Activated T-helper 17 cell treated with anti-CD3 and anti-CD28 coated beads, Interleukin-2, amount 50 U/mL, for 72 hours (primary cell): ENCODE results near the gene PID1. TPM values are rescaled to one million over a fixed set of nuclear protein-coding genes. Genes with fewer than 3 reads are reported as not detected.
"Not testable (repeated sequence)": the region's sequence is repeated elsewhere in the genome, so short reads cannot be mapped to it uniquely, and the experiment has no call there.

Source experiments
- ATAC-seq: fragments of 150-1000 bp; cut with Tn5 transposase; replicated peaks from 2 replicates; pipeline ENCODE4 v1.10.0; 2021; ENCODE audit warnings: mild to moderate bottlenecking, moderate library complexity
- H3K27ac Mint-ChIP-seq: one replicate; pipeline ENCODE4 v1.8.0; 2022; ENCODE audit warnings: mixed read lengths
- H3K27me3 Mint-ChIP-seq: one replicate; pipeline ENCODE4 v1.8.0; 2022; ENCODE audit warnings: mixed read lengths
- H3K36me3 Mint-ChIP-seq: one replicate; pipeline ENCODE4 v1.8.0; 2022; ENCODE audit warnings: low read depth, mild to moderate bottlenecking, mixed read lengths
- H3K4me1 Mint-ChIP-seq: one replicate; pipeline ENCODE4 v1.8.0; 2022; ENCODE audit warnings: mixed read lengths
- H3K4me3 Mint-ChIP-seq: one replicate; pipeline ENCODE4 v1.8.0; 2022; ENCODE audit warnings: mild to moderate bottlenecking, mixed read lengths
- H3K9me3 Mint-ChIP-seq: one replicate; pipeline ENCODE4 v1.8.0; 2022; ENCODE audit warnings: mixed read lengths
- total RNA-seq, 2 donors: library from RNA; stranded (reverse); gene quantifications; one replicate each; pipeline ENCODE4 v1.2.3, GENCODE V29; 2022

PID1 gene
- total RNA-seq, 2 donors from 2014 or later: not detected

- H3K36me3 Mint-ChIP-seq: no peaks in the 10 kb centered on the region
- ATAC-seq: no peak
- no peaks in the 10 kb centered on the region for H3K4me1 Mint-ChIP-seq
- no peaks in the 10 kb centered on the region for H3K27me3 Mint-ChIP-seq
- H3K4me3 Mint-ChIP-seq: no peak overlapping the region
- peaks cover 14% of the 10 kb centered on the region for H3K9me3 Mint-ChIP-seq
- H3K27ac Mint-ChIP-seq: no peak overlapping the region
Measured at GRCh38 chr2:229218329-229218921, 52.7 kb downstream of the PID1 start.

GRCh38 chr2:229212241-229212640 lies 58.8 kb downstream of the PID1 start:
- no peak overlapping the region for H3K27ac Mint-ChIP-seq
- H3K4me1 Mint-ChIP-seq: no peaks in the 10 kb centered on the region
- H3K36me3 Mint-ChIP-seq: no peaks in the 10 kb centered on the region
- no peaks in the 10 kb centered on the region for H3K27me3 Mint-ChIP-seq
- peaks cover 9% of the 10 kb centered on the region for H3K9me3 Mint-ChIP-seq
- ATAC-seq: no peak
- H3K4me3 Mint-ChIP-seq: no peak overlapping the region

DNA sequence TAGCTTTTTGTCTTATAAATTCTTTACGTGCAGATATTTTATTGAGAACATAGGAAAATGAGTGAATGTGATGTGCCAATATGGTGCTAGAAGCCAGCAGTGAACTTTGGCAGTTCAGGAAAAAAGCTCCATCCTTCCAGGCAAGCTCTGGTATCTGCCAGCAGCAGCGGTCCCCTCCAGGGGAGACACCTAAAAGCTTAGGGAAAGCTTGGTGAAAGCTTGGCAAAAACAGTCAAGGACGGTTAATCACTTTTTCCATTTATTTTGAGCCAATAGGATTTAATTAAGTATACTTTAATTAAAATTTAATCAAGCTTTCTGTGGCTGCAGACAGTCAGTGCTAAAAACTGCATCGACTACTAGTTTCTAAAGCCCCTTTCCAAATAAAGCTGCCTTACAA lies 60.4 kb downstream of the PID1 start:
- no peak for ATAC-seq

DNA sequence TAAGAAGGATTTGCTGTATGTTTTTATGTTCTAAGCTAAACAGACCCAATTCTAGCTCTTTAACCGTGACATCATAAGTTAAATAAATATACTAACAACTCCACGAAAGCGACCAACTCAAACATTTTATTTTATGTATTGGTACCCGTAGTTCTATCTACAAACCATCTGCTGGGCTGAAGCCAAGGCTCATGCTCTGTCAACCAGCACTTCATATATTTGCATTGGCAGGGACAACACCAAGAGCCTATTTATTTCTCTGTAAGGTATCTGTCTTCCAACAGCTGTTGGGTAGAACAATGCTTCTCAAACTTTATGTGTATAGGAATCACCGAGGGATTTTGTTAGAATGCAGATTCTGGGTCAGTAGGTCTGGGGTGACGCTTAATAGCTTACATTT lies 64.5 kb downstream of the PID1 start:
- H3K9me3 Mint-ChIP-seq: peaks cover 13% of the 10 kb centered on the region
- no peaks in the 10 kb centered on the region for H3K27me3 Mint-ChIP-seq
- no peak overlapping the region for H3K27ac Mint-ChIP-seq
- no peak overlapping the region for H3K4me3 Mint-ChIP-seq
- no peak for ATAC-seq
- no peaks in the 10 kb centered on the region for H3K4me1 Mint-ChIP-seq
- no peaks in the 10 kb centered on the region for H3K36me3 Mint-ChIP-seq

More for the DNA sequence above, 60.4 kb downstream of the PID1 start:
- H3K4me1 Mint-ChIP-seq: no peaks in the 10 kb centered on the region
- H3K9me3 Mint-ChIP-seq: peaks cover 9% of the 10 kb centered on the region
- no peak overlapping the region for H3K27ac Mint-ChIP-seq
- H3K36me3 Mint-ChIP-seq: no peaks in the 10 kb centered on the region
- no peak overlapping the region for H3K4me3 Mint-ChIP-seq
- no peaks in the 10 kb centered on the region for H3K27me3 Mint-ChIP-seq

GRCh38 chr2:229205704-229206103 lies 65.4 kb downstream of the PID1 start:
- no peak overlapping the region for H3K4me3 Mint-ChIP-seq
- H3K4me1 Mint-ChIP-seq: no peaks in the 10 kb centered on the region
- peaks cover 13% of the 10 kb centered on the region for H3K9me3 Mint-ChIP-seq
- no peak overlapping the region for H3K27ac Mint-ChIP-seq
- no peaks in the 10 kb centered on the region for H3K27me3 Mint-ChIP-seq
- no peak for ATAC-seq
- H3K36me3 Mint-ChIP-seq: no peaks in the 10 kb centered on the region

DNA sequence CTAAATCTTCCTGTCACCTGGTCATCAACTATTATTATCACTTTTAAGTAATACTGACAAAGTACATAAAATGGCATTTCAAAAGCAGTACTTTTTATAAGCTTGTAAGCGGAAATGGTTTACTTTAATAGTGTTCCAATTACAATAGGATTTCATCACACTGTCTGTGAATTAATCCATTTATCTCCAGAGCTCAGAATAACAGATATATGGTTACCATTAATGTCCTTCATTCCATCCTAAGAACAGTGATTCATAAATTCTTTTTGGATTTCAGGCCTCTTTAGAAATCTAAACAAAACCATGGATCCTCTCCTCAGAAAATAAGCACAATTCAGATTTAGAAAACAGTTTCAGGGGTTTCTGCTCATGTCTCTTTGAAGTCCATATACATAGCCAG lies 68.4 kb downstream of the PID1 start:
- no peaks in the 10 kb centered on the region for H3K4me1 Mint-ChIP-seq
- H3K27me3 Mint-ChIP-seq: no peaks in the 10 kb centered on the region
- no peak overlapping the region for H3K4me3 Mint-ChIP-seq
- no peak for ATAC-seq
- peaks cover 12% of the 10 kb centered on the region for H3K9me3 Mint-ChIP-seq
- H3K36me3 Mint-ChIP-seq: no peaks in the 10 kb centered on the region
- H3K27ac Mint-ChIP-seq: no peak overlapping the region

DNA sequence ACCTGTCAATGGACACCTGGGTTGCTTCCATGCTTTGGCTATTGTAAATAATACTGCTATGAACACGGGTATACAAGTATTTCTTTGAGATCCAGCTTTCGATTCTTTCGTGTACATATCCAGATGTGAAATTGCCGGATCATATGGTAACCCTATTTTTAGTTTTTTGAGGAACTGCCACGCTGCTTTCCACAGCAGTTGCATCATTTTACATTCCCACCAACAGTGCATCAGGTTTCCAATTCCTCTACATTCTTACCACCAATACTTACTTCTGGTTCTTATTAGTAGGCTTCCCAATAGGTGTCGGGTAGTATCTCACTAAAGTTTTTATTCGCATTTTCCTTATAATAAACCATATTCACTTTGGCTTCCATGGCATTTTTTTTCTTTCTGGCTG lies 69.6 kb downstream of the PID1 start:
- H3K27me3 Mint-ChIP-seq: no peaks in the 10 kb centered on the region
- H3K36me3 Mint-ChIP-seq: no peaks in the 10 kb centered on the region
- peaks cover 12% of the 10 kb centered on the region for H3K9me3 Mint-ChIP-seq
- ATAC-seq: no peak
- H3K4me1 Mint-ChIP-seq: no peaks in the 10 kb centered on the region
- H3K27ac Mint-ChIP-seq: no peak overlapping the region
- no peak overlapping the region for H3K4me3 Mint-ChIP-seq

GRCh38 chr2:229199267-229199666 lies 71.8 kb downstream of the PID1 start:
- H3K4me3 Mint-ChIP-seq: no peak overlapping the region
- no peaks in the 10 kb centered on the region for H3K36me3 Mint-ChIP-seq
- H3K9me3 Mint-ChIP-seq: peaks cover 10% of the 10 kb centered on the region
- ATAC-seq: no peak
- no peak overlapping the region for H3K27ac Mint-ChIP-seq
- no peaks in the 10 kb centered on the region for H3K27me3 Mint-ChIP-seq
- no peaks in the 10 kb centered on the region for H3K4me1 Mint-ChIP-seq

GRCh38 chr2:229196448-229196847 lies 74.6 kb downstream of the PID1 start:
- Mint-ChIP-seq H3K9me3 (peaks cover 6% of the 10 kb centered on the region), H3K27ac (no peak overlapping the region)

GRCh38 chr2:229195346-229195947 lies 75.6 kb downstream of the PID1 start:
- Mint-ChIP-seq H3K4me3 (no peak overlapping the region), H3K4me1 (no peaks in the 10 kb centered on the region), H3K27ac (no peak overlapping the region), H3K36me3 (no peaks in the 10 kb centered on the region), H3K9me3 (peaks cover 6% of the 10 kb centered on the region), H3K27me3 (no peaks in the 10 kb centered on the region)
- ATAC-seq: no peak

More at GRCh38 chr2:229196448-229196847, 74.6 kb downstream of the PID1 start:
- no peak for ATAC-seq
- Mint-ChIP-seq H3K36me3 (no peaks in the 10 kb centered on the region), H3K4me1 (no peaks in the 10 kb centered on the region), H3K27me3 (no peaks in the 10 kb centered on the region), H3K4me3 (no peak overlapping the region)

DNA sequence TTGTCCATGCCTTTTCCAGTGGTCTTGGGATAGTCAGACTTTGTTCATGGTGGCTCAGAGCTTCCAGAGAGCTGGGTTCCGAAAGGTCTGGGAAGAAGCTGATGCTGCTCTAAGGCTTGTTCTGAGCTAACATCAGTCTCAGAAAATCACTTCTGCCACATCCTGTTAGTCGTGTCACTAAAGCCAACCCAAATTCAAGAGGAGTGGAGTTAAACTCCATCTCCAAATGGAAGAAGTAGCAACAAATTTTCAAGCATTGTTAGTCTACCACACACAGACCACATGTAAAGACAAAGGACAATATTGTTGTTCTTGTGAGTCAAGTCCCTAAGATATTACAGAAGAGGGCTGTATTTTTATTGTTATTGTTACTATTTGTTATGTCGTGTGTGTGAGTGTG lies 77.8 kb downstream of the PID1 start:
- no peaks in the 10 kb centered on the region for H3K4me1 Mint-ChIP-seq
- ATAC-seq: no peak
- H3K36me3 Mint-ChIP-seq: no peaks in the 10 kb centered on the region
- no peaks in the 10 kb centered on the region for H3K9me3 Mint-ChIP-seq
- no peak overlapping the region for H3K4me3 Mint-ChIP-seq
- no peak overlapping the region for H3K27ac Mint-ChIP-seq
- H3K27me3 Mint-ChIP-seq: no peaks in the 10 kb centered on the region

DNA sequence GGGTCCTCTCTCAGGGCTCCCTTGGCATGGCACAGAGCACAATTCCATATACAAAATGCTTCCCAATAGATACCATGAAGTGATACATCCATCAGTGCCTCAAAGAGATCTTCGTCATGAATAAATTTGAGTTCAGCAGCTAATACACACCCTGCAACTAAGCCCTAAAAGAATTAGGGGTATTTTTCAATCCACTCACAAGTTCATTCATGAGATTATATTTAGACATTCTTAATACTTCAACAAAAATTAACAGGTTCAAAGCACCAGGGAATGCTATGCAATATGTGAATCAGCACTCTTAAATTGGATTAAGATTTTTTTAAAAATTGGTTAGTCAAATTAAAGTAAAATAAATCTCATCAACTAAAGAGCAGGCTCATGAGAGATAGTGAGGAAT lies 79.7 kb downstream of the PID1 start:
- no peak overlapping the region for H3K4me3 Mint-ChIP-seq
- H3K4me1 Mint-ChIP-seq: no peaks in the 10 kb centered on the region
- no peaks in the 10 kb centered on the region for H3K27me3 Mint-ChIP-seq
- ATAC-seq: no peak
- H3K36me3 Mint-ChIP-seq: no peaks in the 10 kb centered on the region
- no peak overlapping the region for H3K27ac Mint-ChIP-seq
- peaks cover 16% of the 10 kb centered on the region for H3K9me3 Mint-ChIP-seq

DNA sequence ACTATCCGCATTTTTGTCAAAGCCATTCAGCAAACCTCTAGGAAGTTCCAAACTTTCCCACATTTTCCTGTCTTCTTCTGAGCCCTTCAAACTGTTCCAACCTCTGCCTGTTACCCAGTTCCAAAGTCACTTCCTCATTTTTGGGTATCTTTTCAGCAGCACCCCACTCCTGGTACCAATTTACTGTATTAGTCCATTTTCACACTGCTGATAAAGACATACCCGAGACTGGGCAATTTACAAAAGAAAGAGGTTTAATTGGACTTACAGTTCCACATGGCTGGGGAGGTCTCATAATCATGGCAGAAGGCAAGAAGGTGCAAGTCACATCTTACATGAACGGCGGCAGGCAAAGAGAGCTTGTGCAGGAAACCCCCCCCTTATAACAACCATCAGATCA lies 84.0 kb downstream of the PID1 start:
- H3K27ac Mint-ChIP-seq, ATAC-seq, H3K36me3 Mint-ChIP-seq, H3K27me3 Mint-ChIP-seq, H3K4me1 Mint-ChIP-seq, H3K4me3 Mint-ChIP-seq: not testable (repeated sequence)
- H3K9me3 Mint-ChIP-seq: peaks cover 16% of the 10 kb centered on the region

DNA sequence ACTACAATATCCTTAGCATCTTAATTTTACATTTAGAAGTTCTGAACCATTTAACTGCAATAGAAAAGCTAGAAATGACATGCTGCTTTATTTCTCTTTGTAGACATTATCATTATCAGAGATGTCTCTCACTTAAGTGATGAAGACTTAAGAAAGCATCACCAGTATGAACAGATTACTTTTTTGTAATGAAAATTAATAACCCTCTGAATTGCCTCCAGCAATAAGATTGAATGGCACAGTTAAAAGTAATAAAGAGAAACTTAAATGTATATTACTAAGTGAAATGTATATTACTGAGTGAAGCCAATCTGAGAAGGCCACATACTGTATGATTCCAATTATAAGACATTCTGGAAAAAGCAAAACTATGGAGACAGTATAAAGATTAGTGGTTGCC lies 89.4 kb downstream of the PID1 start:
- H3K4me3 Mint-ChIP-seq: no peak overlapping the region
- H3K27me3 Mint-ChIP-seq: no peaks in the 10 kb centered on the region
- peaks cover 5% of the 10 kb centered on the region for H3K9me3 Mint-ChIP-seq
- H3K27ac Mint-ChIP-seq: no peak overlapping the region
- H3K4me1 Mint-ChIP-seq: no peaks in the 10 kb centered on the region
- ATAC-seq: no peak
- no peaks in the 10 kb centered on the region for H3K36me3 Mint-ChIP-seq

DNA sequence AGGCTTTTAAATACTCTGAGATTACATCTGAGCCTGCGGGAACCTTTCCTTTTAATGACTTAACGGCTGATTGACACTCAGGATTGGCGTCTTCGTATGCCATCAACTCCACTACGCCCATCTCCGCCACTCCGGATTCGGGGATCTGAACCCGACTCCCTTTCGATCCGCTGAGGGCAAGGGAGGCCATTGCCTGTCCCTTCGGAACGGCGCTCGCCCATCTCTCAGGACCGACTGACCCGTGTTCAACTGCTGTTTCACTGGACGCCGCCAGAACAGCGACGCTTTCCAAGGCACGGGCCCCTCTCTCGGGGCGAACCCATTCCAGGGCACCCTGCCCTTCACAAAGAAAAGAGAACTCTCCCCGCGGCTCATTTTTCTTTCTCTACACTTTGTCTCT lies 90.4 kb downstream of the PID1 start:
- Mint-ChIP-seq H3K36me3 (no peaks in the 10 kb centered on the region), H3K4me3 (no peak overlapping the region), H3K27me3 (no peaks in the 10 kb centered on the region), H3K4me1 (no peaks in the 10 kb centered on the region), H3K27ac (no peak overlapping the region), H3K9me3 (peaks cover 4% of the 10 kb centered on the region)
- no peak for ATAC-seq

DNA sequence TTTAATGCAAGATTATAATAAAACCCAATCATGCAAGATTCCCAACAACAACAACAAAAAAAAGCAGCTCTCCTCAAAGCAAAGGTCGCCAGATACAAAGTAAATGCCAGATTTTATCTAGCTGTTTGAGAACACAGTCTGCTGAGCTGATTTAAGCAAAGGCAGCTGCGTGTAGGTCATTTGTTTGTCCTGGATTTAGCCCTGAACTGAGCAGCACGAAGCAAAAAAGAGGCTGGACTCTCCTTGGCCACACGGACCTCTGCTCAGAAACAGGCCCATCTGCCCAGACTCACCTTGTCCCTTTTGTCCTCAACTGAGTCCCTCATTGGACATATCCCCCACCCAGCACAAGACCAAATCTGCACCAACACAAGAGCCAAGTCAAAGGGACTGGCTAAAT lies 91.5 kb downstream of the PID1 start:
- H3K9me3 Mint-ChIP-seq: peaks cover 4% of the 10 kb centered on the region
- no peaks in the 10 kb centered on the region for H3K4me1 Mint-ChIP-seq
- H3K27me3 Mint-ChIP-seq: no peaks in the 10 kb centered on the region
- H3K27ac Mint-ChIP-seq: no peak overlapping the region
- H3K36me3 Mint-ChIP-seq: no peaks in the 10 kb centered on the region
- no peak for ATAC-seq
- H3K4me3 Mint-ChIP-seq: no peak overlapping the region
